Neuronal stem cell (in vitro differentiated cells): ENCODE data around the gene DNER.

ENCODE experiments used
- DNase-seq: peaks from one replicate; pipeline ENCODE4 v3.0.0-alpha.2; 2013; ENCODE audit warnings: low spot score
- H2AFZ ChIP-seq: one replicate; pipeline ENCODE4 v1.6.1; 2013; ENCODE audit warnings: mild to moderate bottlenecking, low read length, inconsistent platforms
- H2AK5ac ChIP-seq: 2 replicates; pipeline ENCODE4 v1.6.1; 2013; ENCODE audit warnings: low read depth, mild to moderate bottlenecking, inconsistent platforms, low read length, moderate library complexity, mixed read lengths
- H2BK120ac ChIP-seq: 2 replicates; pipeline ENCODE4 v1.6.1; 2013; ENCODE audit warnings: low read depth, mild to moderate bottlenecking, inconsistent platforms, low read length, moderate library complexity, mixed read lengths
- H2BK12ac ChIP-seq: one replicate; pipeline ENCODE4 v1.6.1; 2013; ENCODE audit warnings: low read length, inconsistent platforms
- H2BK15ac ChIP-seq: 2 replicates; pipeline ENCODE4 v1.6.1; 2013; ENCODE audit warnings: mild to moderate bottlenecking, low read length, inconsistent platforms, mixed read lengths
- H2BK5ac ChIP-seq: one replicate; pipeline ENCODE4 v1.6.1; 2013; ENCODE audit warnings: inconsistent platforms, mild to moderate bottlenecking, low read length, moderate library complexity
- H3K14ac ChIP-seq: one replicate; pipeline ENCODE4 v1.6.1; 2013; ENCODE audit warnings: low read length, inconsistent platforms
- H3K18ac ChIP-seq: 2 replicates; pipeline ENCODE4 v1.6.1; 2013; ENCODE audit warnings: low read length, inconsistent platforms
- H3K23ac ChIP-seq: 2 replicates; pipeline ENCODE4 v1.6.1; 2013; ENCODE audit warnings: low read depth, mild to moderate bottlenecking, mixed read lengths, low read length, inconsistent platforms; ENCODE audit not compliant: poor library complexity
- H3K27ac ChIP-seq: replicated peaks from 3 replicates; pipeline ENCODE4 v1.5.1; 2013; ENCODE audit warnings: low read length, inconsistent platforms
- H3K27me3 ChIP-seq, 3 experiments: 2 replicates each; pipeline ENCODE4 v1.6.1; 2013; ENCODE audit warnings: low read length in 3 of 3, mild to moderate bottlenecking in 2 of 3, inconsistent platforms in 1 of 3, low read depth in 1 of 3, mixed read lengths in 1 of 3, moderate library complexity in 1 of 3; ENCODE audit not compliant: control insufficient read depth in 3 of 3, insufficient read depth in 3 of 3
- H3K36me3 ChIP-seq, 2 donors: replicated peaks in 1 of 2; 2 replicates each; pipeline ENCODE4 v1.6.1; 2013; ENCODE audit warnings: low read length in 2 of 2; ENCODE audit not compliant: control insufficient read depth in 2 of 2, insufficient read depth in 2 of 2
- H3K4ac ChIP-seq: 2 replicates; pipeline ENCODE4 v1.6.1; 2013; ENCODE audit warnings: inconsistent platforms, mild to moderate bottlenecking, low read length, moderate library complexity
- H3K4me1 ChIP-seq, 2 donors: 1 replicate in 1 of 2; 2 replicates in 1 of 2; pipeline ENCODE4 v1.6.1; 2013; ENCODE audit warnings: low read length in 2 of 2, low read depth in 1 of 2; ENCODE audit not compliant: control insufficient read depth in 2 of 2, insufficient read depth in 1 of 2
- H3K4me2 ChIP-seq: one replicate; pipeline ENCODE4 v1.6.1; 2013; ENCODE audit warnings: mild to moderate bottlenecking, low read length, inconsistent platforms; ENCODE audit not compliant: insufficient read depth, poor library complexity, severe bottlenecking
- H3K4me3 ChIP-seq, 2 donors: 2 replicates each; pipeline ENCODE4 v1.5.1; 2013; ENCODE audit warnings: low read length in 2 of 2, mild to moderate bottlenecking in 2 of 2, inconsistent platforms in 1 of 2, moderate library complexity in 1 of 2
- H3K79me1 ChIP-seq: one replicate; pipeline ENCODE4 v1.6.1; 2013; ENCODE audit warnings: low read depth, mild to moderate bottlenecking, inconsistent platforms, low read length, moderate library complexity
- H3K9ac ChIP-seq: one replicate; pipeline ENCODE4 v1.6.1; 2013; ENCODE audit warnings: mild to moderate bottlenecking, low read depth, low read length, inconsistent platforms; ENCODE audit not compliant: poor library complexity
- H3K9me3 ChIP-seq, 2 donors: replicated peaks in 1 of 2; 2 replicates each; pipeline versions ENCODE3 to v1.6.1; 2013; ENCODE audit warnings: low read length in 2 of 2, mild to moderate bottlenecking in 2 of 2, inconsistent platforms in 1 of 2, low read depth in 1 of 2, mixed read lengths in 1 of 2, moderate library complexity in 1 of 2; ENCODE audit not compliant: control insufficient read depth in 2 of 2, insufficient read depth in 1 of 2
- H4K8ac ChIP-seq: one replicate; pipeline ENCODE4 v1.6.1; 2013; ENCODE audit warnings: low read depth, mild to moderate bottlenecking, inconsistent platforms, low read length, moderate library complexity
- H4K91ac ChIP-seq: one replicate; pipeline ENCODE4 v1.6.1; 2013; ENCODE audit warnings: low read length, low read depth, mild to moderate bottlenecking, inconsistent platforms; ENCODE audit not compliant: poor library complexity
- WGBS, 2 donors: extraction: QIAGEN DNeasy Blood & Tissue Kit; methylation state at CpG; one replicate each; pipeline ENCODE4 v1.1.7; 2013; ENCODE audit warnings: missing lambda C conversion rate in 2 of 2, mixed read lengths in 1 of 2; ENCODE audit not compliant: insufficient read length in 2 of 2, insufficient replicate concordance in 1 of 2; ENCODE audit errors: extremely low coverage in 2 of 2; 5-methylcytosine and 5-hydroxymethylcytosine counted together

The DNER gene

GRCh38 chr2:229669841-229670240 lies 44.5 kb downstream of the DNER start:
- Histone ChIP-seq H4K8ac (no peak overlapping the region), H3K36me3 (no peaks in the 10 kb centered on the region), H3K4ac (no peak overlapping the region), H3K4me2 (no peak overlapping the region), H2BK120ac (no peak overlapping the region), H3K79me1 (no peaks in the 10 kb centered on the region), H3K23ac (no peak overlapping the region), H2AK5ac (no peak overlapping the region), H3K9me3 (no peaks in the 10 kb centered on the region), H3K14ac (no peak overlapping the region), H4K91ac (no peak overlapping the region), H3K18ac (no peak overlapping the region), H3K4me3 (no peak overlapping the region), H2AFZ (no peak overlapping the region), H2BK5ac (no peak overlapping the region), H3K9ac (no peak overlapping the region), H3K4me1 (no peaks in the 10 kb centered on the region), H3K27ac (no peak overlapping the region), H2BK12ac (no peak overlapping the region), H2BK15ac (no peak overlapping the region), H3K27me3 (no peaks in the 10 kb centered on the region)
- no peak for DNase-seq
- no CpG with 5 or more reads among the region's 3 CpGs for WGBS, 2 donors

GRCh38 chr2:229666811-229667210 lies 47.5 kb downstream of the DNER start:
- H3K18ac ChIP-seq, result no peak overlapping the region
- H2BK5ac ChIP-seq, result no peak overlapping the region
- H3K23ac ChIP-seq, result no peak overlapping the region
- H3K9ac ChIP-seq, result no peak overlapping the region
- H4K8ac ChIP-seq, result no peak overlapping the region
- H3K14ac ChIP-seq, result no peak overlapping the region
- WGBS, 2 donors, result no CpG with 5 or more reads among the region's 3 CpGs
- H3K4me1 ChIP-seq, result no peaks in the 10 kb centered on the region
- no peaks in the 10 kb centered on the region for H3K79me1 ChIP-seq
- H3K4me2 ChIP-seq, result no peak overlapping the region
- H3K4me3 ChIP-seq, result no peak overlapping the region
- H3K27ac ChIP-seq, result no peak overlapping the region
- H4K91ac ChIP-seq, result no peak overlapping the region
- H2AFZ ChIP-seq, result no peak overlapping the region
- H3K36me3 ChIP-seq, result no peaks in the 10 kb centered on the region
- no peak overlapping the region for H2AK5ac ChIP-seq
- DNase-seq, result no peak
- no peak overlapping the region for H2BK12ac ChIP-seq
- no peaks in the 10 kb centered on the region for H3K27me3 ChIP-seq
- H3K9me3 ChIP-seq, result no peaks in the 10 kb centered on the region
- H3K4ac ChIP-seq, result no peak overlapping the region
- no peak overlapping the region for H2BK15ac ChIP-seq
- H2BK120ac ChIP-seq, result no peak overlapping the region

DNA sequence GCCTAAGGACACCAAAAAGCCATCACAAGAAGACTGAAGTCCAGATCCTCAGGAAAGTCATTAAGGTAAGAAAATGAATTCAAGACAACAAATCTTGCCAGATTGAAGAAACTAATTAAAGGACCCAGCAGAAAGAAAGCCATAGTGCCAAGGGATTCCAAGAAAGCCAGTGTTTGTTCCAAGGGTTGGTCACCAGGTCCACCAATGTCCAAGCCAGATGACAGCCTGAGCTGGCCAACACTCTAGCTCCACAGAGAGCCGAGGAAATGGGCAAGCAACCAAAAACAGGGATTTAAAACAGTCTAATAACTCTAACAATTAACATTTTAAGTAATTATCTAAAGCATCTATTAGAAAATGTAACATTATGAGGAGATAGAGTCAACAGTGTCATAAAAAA lies 49.2 kb downstream of the DNER start:
- no peaks in the 10 kb centered on the region for H3K79me1 ChIP-seq
- no peak overlapping the region for H3K14ac ChIP-seq
- no peak overlapping the region for H4K8ac ChIP-seq
- no peak overlapping the region for H2BK5ac ChIP-seq
- no peak overlapping the region for H3K4me3 ChIP-seq
- no peak overlapping the region for H3K4me2 ChIP-seq
- H3K9me3 ChIP-seq, result no peaks in the 10 kb centered on the region
- no peak for DNase-seq
- H3K4me1 ChIP-seq, result no peaks in the 10 kb centered on the region
- no peak overlapping the region for H2BK12ac ChIP-seq
- no peaks in the 10 kb centered on the region for H3K27me3 ChIP-seq
- no peak overlapping the region for H3K4ac ChIP-seq
- no peaks in the 10 kb centered on the region for H3K36me3 ChIP-seq
- H3K27ac ChIP-seq, result no peak overlapping the region
- no peak overlapping the region for H2AFZ ChIP-seq
- no peak overlapping the region for H3K23ac ChIP-seq
- WGBS, 2 donors, result no CpG with 5 or more reads among the region's 1 CpG
- H4K91ac ChIP-seq, result no peak overlapping the region
- no peak overlapping the region for H3K9ac ChIP-seq
- H3K18ac ChIP-seq, result no peak overlapping the region
- no peak overlapping the region for H2BK15ac ChIP-seq
- H2BK120ac ChIP-seq, result no peak overlapping the region
- no peak overlapping the region for H2AK5ac ChIP-seq

DNA sequence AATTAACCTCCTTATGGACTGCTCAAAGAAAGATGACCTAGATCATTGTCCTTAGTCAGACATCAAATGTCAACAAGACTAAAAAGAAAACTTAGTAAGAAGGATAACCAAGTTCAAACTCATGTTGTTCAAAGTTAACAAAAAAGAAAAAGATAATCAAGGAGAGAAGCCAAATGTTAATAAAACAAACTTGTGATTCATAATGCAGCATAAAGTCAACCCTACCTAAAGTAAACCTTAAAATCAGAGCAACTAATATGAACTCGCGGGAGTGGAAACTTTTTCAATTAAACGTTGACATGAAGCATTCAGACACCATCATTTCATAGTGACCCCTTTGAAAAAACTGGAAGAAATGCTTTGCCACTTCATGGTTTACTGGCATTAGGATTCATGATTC lies 52.9 kb downstream of the DNER start:
- no peak for DNase-seq
- Histone ChIP-seq H4K8ac (no peak overlapping the region), H3K18ac (no peak overlapping the region), H3K14ac (no peak overlapping the region), H3K79me1 (no peaks in the 10 kb centered on the region), H3K4me3 (no peak overlapping the region), H3K4me2 (no peak overlapping the region), H3K4ac (no peak overlapping the region), H3K27ac (no peak overlapping the region), H3K9ac (no peak overlapping the region), H3K4me1 (no peaks in the 10 kb centered on the region), H2BK5ac (no peak overlapping the region), H3K23ac (no peak overlapping the region), H3K36me3 (no peaks in the 10 kb centered on the region), H3K9me3 (no peaks in the 10 kb centered on the region), H2BK15ac (no peak overlapping the region), H4K91ac (no peak overlapping the region), H2AFZ (no peak overlapping the region), H3K27me3 (no peaks in the 10 kb centered on the region), H2AK5ac (no peak overlapping the region), H2BK12ac (no peak overlapping the region), H2BK120ac (no peak overlapping the region)
- WGBS, 2 donors, result no CpG with 5 or more reads among the region's 3 CpGs
